Activated CD8-positive, alpha-beta memory T cell treated with anti-CD3 and anti-CD28 coated beads, Interleukin-2, amount 50 U/mL, for 4 hours (primary cell): ENCODE results near the gene DDRGK1.
A peak's percentile ranks its signal among the peaks of the same experiment; 100 is the strongest.

Source experiments
- DNase-seq: peaks from one replicate; pipeline ENCODE4 v3.0.0-alpha.2; 2020

DDRGK1 gene

DNA sequence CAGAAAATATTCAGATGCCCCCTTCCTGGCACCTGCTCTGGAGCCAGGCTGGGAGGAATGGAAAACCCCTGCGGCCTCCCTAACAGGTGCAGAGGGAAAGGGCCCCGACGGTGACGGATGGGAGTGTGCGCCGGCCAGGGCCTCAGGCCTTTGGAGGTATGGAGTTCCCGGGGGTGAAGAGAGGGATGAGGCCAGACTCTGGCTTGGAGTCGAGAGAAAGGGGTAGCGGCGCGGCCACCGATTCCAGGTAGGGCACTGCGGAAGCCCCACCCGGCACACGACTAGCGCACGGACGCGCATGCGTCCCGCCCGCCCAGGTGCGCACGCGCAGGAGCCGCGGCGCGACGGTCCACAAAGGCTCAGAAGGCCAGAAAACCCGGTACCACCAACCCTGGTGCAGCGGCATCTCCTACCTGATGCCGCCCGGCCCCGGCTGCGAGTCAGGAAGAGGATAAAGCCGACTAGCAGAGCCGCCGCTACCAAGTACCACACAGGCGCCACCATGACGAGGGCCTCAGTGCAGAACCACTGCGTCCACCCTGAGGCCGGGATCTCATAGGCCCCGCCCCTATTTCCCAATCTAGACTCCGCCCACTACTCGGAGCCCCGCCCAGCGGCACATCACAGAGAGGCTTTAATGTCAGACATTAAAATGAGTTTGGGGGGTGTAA, at the start of gene DDRGK1:
Gene DDRGK1 (minus strand): TSS at position 559 of the 671 bp plus-strand sequence. CDS start 55 bp downstream, at position 504.
- peak; percentile 92 for DNase-seq

- DNase-seq: no peak
Observed at GRCh38 chr20:3251806-3252205, 47.3 kb upstream of the DDRGK1 start.

- no peak for DNase-seq
Observed at GRCh38 chr20:3250091-3250504, 45.6 kb upstream of the DDRGK1 start.

DNA sequence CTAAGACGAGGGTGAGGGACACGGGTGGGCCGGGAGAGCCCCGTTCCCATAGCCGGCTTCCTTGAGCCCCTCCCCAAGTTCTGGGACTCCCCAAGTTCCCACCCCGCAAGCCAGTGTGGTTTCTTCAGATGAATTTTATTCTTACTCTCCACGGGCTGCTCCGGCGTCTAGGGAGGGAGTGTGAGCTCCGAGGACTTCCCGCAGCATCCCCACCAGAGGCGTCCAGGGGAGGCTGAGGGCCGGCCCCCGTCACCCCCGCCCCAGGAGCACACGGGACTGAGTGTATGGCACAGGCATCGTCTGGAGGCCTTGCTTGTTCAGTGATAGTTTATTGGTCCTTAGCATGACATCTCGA, 44.5 kb upstream of the DDRGK1 start:
- no peak for DNase-seq

GRCh38 chr20:3248167-3248992, 43.9 kb upstream of the DDRGK1 start:
- DNase-seq: no peak

DNA sequence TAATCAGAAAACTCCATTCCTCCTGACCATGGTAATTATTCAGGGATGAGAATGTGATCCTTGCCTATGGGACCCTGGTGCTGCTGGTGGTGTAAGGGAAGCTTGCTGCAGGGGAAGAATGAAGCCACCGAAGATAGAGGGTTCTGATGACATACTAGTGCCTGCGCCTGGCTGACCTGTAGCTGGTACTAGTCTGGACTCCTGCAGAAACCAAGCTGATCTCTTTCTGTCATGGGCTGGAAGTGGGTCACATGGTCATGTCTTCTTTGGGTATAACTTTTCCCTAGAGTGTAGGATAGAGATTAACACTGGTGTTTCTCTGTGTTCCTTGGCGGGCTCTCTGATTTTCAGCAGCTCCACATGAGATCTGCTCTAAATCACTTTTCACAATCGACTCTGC, 43.2 kb upstream of the DDRGK1 start:
- no peak for DNase-seq

- no peak for DNase-seq
Observed at GRCh38 chr20:3246682-3247081, 42.2 kb upstream of the DDRGK1 start.

DNA sequence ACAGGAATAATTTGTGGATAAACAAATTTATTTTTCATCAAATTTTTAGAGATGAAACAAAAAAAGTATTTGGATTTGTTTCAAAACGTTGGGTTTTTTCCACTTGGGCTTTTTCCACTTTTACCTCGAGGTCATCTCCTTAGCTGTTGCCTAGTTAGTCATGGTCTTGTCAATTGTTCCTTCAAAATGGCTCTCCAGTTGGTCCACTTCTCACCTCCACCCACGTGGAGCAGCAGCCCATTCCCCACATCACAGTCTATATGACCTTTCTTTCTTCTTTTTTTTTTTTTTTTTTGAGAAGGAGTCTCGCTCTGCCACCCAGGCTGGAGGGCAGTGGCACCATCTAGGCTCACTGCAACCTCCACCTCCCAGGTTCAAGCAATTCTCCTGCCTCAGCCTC, 41.2 kb upstream of the DDRGK1 start:
- no peak for DNase-seq

DNA sequence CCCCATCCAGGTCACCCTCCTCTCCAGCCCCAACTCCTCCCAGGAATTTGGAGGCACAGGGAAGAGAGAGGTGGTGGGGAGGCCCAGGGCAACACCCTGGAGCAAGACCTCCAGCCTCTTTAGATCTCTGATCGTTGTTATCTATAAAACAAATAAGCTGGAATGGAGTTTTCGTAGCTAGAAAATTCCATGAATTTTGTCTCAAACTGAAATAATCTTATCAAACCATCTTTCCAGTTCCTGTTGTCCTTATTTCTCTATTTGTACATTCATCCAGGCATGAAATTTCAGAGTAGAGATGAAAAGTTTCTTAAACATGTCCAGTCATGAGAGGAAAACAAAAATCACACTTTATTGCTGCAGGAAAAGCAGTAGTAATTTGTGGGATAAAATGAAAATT, 40.7 kb upstream of the DDRGK1 start:
- DNase-seq: no peak

GRCh38 chr20:3244613-3245012, 40.1 kb upstream of the DDRGK1 start:
- no peak for DNase-seq

- no peak for DNase-seq
Observed at GRCh38 chr20:3243718-3244358, 39.4 kb upstream of the DDRGK1 start.

DNA sequence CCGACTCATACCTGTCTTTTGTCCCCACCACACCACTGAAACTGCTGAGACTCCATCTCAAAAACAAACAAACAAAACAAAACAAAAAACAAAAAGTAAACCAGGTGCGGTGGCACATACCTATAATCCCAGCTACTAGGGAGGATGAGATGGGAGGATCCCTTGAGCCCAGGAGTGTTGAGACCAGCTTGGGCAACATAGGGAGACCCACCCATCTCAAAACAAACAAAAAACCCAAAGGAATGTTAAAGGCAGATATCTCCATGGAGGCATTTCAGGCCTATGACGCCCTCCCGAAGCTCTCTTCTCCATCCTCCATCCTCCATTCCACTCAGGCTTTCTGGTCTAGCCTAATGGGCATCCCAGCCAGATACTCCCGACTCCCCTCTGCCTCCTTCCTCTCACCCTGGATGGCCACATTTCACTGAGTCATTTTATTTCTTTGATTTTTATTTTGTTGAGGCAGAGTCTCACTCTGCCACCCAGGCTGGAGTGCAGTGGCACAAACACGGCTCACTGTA, 37.8 kb upstream of the DDRGK1 start:
- no peak for DNase-seq

DNA sequence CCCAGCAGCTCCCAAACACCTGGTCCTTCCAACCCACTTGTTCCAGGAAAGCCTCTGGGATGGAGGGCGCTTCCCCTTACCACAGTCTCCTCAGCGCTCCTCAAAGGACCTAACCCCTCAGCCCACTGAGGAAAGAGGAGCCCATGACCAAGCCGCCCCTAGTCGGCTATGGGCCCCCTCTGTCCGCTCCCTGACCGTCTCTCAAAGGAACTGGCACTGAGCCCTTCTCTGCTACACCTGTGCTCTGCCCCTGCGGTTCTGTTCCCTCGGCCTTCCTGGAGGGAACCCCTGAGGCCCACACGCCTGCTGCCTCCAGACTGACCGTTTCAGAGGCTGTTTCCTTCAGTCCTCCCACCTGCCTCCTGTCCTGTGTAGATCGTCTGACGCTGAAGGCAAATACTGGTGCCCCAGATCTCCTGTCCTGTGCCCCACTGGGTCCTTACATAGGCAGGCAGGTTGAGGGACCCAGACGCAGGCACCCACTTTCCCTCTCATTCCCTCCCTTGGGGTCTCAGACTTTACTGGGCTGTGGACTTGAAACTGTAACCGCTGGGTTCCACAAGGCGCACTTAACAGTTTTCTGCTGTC, 36.4 kb upstream of the DDRGK1 start:
- no peak for DNase-seq

DNA sequence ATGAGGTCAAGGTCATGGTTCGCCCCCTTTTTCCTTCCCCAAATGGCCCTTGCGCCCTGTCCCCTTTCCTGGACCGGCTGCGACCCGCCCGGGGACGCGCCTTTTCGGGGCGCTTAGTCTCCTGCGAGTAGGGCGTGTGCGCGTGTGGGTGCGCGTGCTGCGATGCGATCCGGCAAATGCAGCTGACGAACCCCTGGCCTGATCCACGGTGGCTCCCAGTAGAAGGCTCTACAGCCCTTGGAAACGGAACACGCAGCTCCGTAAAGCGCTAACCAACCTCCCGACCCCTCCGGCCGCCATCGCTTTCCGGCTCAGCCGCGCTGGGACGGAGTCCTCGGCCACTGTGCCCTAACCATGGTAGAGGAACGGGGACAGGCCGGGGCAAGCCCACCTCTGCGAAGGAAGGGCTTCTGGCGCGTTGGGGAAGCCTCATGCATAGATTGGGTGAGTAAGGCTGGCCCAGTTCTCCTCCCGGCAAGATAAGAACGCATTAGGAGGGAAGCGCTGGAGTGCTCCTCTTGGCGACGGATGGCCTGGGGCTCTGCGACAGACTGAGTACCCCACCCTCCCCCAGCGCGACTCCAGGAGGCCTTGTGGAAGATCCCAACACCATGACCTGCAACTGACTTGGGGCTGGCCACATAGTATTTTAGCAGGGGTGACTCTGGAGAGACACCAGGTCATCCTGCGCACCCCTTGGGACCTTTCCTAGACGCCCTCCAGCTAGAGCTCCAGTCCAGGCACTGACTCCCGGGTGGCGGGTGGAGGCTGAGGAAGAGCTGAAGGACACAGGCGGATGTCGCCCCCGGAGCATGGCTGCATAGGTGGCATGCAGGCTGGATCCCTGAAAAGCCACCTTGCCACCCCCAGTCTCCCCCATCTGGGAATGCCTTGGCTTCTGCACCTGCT, 35.6 kb upstream of the DDRGK1 start:
- DNase-seq: no peak

DNA sequence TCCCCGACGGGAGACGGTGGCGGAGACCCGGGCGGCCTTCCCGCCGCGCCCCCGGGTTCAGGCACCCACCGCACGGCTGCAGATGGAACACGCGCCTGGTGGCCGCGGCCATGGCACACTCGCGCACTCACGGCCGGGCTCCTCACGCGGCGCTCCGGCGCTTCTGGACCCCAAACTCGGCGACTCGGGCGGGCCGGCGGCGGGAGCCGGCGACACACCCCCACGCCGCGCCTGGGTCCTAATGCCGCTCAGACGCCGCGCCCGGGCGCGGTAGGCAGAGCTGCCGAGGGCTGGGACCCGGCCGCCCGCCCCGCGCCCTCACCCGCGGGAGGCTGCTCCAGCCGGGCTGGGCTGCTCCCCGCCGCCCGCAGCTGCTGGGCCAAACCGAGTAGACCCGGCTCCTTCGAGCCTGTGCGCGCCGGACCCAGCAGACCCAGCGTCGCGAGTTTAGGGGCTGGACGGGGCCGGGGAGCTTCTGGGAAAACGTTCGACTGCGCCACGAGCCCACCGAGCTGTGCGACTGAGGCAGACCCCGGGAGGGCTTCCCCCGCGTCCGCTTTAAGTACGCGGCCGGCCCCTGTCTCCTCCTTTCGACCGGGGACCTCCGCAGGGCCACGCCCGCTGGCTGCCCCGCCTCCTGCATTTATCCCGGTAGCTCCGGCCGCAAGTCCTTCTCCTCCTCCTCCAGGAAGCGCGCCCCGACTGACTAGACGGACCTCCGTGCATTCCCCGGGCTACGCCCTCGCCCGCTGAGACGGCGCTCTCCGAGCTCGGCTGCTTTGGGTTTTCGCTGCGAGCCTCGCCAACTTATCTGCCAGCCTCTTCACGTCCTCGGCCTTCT, 34.8 kb upstream of the DDRGK1 start, which contains the start of gene SLC4A11:
Gene SLC4A11 (minus strand): TSS at position 165 of the 841 bp plus-strand sequence. CDS start 53 bp downstream, at position 112.
- DNase-seq: peak; percentile 45

DNA sequence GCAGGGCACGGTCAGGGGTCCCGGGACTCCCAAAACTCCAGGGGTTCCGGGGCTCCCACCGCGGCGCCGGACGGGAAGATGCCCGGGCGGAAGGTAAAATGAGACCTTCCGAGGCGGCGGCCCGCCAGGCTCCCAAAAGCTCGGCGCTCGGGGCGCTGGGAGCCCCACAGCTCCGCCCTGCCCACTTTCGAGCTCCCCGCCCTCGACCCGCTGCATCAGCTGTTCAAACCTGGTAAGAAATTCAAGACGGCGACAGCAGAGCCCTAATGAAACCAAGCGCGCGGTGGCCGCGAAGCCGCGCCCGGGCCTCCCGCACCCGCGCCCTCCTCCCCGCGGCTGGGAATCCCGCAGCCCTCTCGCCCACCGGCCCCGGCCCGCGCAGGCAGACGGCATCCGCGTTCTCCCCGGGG, 34.1 kb upstream of the DDRGK1 start:
- DNase-seq: peak; percentile 55

- no peak for DNase-seq
Observed at GRCh38 chr20:3237958-3238615, 33.6 kb upstream of the DDRGK1 start.

DNA sequence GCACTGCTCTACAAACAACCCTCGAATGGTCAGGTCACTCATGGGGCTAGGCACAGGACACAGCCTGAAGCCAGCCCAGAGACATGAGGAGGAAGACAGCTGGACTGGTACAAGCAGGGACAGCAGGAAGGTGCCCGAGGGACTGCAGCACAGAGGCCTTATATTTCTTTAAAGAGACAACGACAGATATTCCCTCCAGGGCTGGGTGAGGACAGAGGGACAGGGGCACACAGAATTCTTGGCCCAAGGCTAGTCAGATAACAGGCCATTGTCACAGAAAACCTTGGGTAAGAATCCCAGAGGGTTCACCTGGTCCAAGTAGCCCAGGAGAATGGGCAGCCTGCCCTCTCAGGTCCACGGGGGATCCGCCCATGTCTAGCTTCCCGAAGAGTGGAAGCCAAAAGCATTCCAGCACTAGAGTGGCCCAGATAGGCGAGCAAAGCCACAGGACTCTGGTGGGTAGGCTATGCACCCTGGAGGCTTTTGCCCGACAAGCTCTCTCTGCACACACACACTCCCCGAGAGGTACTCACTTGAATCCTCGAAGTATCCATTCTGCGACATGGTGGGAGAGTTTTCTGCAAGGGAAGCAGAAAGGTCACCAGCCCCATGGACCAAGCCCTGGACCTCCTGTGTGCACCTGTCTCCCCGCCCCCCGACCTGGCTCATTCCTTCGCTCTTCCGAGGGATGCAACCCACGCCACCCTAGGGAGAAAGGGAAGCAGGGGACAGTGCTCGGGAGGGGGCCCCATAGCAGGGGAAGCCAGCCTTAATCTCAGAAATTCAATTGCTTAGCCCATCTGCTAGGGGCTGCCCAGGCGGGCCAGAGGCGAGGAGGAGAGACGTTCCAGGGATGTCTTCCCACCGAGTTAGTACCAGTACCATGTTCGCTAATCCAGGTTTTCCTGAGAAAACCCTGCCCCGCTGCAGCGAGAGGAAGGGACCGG, 32.8 kb upstream of the DDRGK1 start:
- no peak for DNase-seq

GRCh38 chr20:3235666-3236324, 31.3 kb upstream of the DDRGK1 start:
- no peak for DNase-seq
